Pulmonary artery endothelial cell (primary cell): ENCODE measurements around the gene ITPR2. TPM values are rescaled to one million over a fixed set of nuclear protein-coding genes. Genes with fewer than 3 reads are reported as not detected.
A peak's percentile ranks its signal among the peaks of the same experiment; 100 is the strongest.

Experiments
- DNase-seq: peaks from one replicate; pipeline ENCODE4 v3.0.0-alpha.2; 2011; ENCODE audit warnings: low read depth, low spot score
- total RNA-seq: library from RNA; depleted of rRNA; stranded (reverse); fragments of >200 nt; gene quantifications from 2 replicates; pipeline ENCODE4 v1.2.3, GENCODE V29; 2014

ITPR2 gene
- total RNA-seq, 1 donor from 2014 or later, result 96.2 TPM

GRCh38 chr12:26367991-26368730 lies 464.8 kb downstream of the ITPR2 start:
- DNase-seq, result no peak

- no peak for DNase-seq
Observed at GRCh38 chr12:26361964-26362363, 471.0 kb downstream of the ITPR2 start.

- no peak for DNase-seq
Observed at GRCh38 chr12:26360062-26360461, 472.9 kb downstream of the ITPR2 start.

DNA sequence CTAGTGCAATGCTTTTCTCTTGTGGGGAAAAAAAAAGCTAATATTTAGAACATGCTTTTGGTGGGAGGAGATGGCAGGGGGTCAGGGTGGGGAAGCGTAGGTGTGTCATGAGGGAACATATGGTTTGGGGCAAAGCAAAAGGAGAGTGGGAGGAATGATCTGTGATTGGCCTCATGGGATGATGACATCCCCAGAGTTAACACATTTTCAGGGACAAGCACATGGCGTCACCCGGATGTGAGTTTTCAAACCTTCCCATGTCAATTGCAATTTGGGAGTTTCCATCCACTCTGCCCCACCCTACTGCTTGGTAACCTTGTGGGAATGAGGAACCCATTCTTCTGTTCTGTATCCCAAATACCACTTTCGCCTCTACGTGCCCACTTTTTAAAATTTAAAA lies 473.4 kb downstream of the ITPR2 start:
- DNase-seq, result no peak

GRCh38 chr12:26358651-26359050 lies 474.3 kb downstream of the ITPR2 start:
- DNase-seq, result no peak

- DNase-seq, result no peak
Observed at GRCh38 chr12:26347300-26347699, 485.7 kb downstream of the ITPR2 start.

DNA sequence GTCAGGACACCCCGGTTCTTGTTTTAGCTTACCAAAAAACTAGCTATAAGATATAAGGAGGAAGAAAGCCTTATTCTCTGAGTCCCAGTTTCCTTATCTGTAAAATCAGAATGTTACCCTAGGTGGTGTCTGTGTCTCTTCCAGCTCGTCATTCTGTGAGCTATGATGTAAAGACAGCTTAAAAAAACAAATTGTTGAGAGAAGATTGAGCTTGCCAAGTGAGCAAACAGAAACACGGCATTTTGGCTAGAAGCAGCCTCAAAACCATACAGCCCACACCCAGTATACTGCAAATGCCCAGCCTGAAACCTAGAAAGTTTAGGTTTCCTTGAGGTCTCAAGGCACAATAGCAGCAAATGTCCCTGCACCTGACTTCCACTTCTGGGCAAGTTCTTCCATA lies 486.3 kb downstream of the ITPR2 start:
- no peak for DNase-seq

GRCh38 chr12:26345471-26346003 lies 487.5 kb downstream of the ITPR2 start:
- no peak for DNase-seq

DNA sequence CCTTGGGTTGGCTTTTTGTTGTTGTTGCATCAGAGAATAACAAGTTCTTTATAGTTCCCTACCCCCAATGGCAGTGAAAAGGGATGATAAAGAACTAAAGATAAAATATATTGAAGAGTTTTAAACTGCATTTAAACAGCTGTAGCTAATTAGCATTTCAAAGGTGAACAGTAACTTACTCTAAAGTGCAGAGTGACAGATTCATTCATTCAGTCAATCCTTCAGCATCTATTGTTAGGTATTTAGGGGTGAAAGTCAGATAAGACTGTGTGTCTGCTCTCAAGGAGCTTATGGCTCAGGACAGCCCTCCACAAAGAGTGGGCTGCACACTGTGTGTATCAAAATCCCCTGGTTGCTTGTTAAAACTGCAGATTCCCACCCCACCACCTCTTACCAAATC lies 491.5 kb downstream of the ITPR2 start:
- DNase-seq, result no peak

GRCh38 chr12:26340649-26341048 lies 492.3 kb downstream of the ITPR2 start:
- no peak for DNase-seq

DNA sequence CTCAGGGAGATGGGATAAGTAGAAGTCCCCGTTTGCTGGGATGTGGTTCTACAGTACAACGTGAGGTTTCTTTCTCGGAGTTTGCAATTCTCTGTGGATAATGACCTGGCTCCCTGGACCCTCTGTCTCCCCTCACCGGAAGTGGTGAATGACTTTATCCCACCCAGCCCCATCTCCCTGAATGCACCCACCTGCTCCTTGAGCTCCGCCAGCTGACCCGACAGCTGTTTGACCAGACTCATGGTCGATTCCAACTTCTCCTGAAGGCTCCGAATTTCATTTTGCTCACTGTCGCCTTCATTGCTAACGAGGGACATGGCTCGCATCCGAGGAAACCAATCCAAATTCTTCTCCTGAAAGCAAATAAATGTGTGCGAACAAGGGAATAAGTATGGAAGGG lies 493.0 kb downstream of the ITPR2 start:
- no peak for DNase-seq

- DNase-seq, result peak; percentile 29
Observed at GRCh38 chr12:26338586-26339572, 494.1 kb downstream of the ITPR2 start.

GRCh38 chr12:26335651-26336050 lies 497.3 kb downstream of the ITPR2 start:
- no peak for DNase-seq

DNA sequence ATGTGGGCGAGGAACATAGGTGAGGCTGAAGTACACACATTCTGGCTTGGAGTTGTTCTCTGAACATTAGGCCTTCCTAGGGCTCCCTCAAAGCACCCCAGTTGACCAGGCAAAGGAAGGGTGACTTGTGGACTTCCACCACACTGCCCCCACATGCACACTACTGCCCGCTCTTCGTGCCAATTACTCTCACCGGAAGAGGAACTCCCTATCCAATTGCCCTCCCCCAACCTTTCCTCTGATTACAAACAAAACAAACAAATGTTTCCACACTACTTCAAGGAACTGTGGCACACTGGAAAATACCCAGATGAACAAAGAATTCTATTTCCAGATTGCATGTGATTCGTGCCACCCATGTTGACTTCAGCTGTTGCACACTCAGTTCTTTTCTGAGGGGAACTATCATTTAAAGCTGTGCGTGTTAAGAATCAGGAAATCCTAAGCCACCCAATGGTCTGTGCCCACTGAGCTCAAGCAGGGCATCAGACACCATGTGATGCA lies 498.3 kb downstream of the ITPR2 start:
- DNase-seq, result no peak

DNA sequence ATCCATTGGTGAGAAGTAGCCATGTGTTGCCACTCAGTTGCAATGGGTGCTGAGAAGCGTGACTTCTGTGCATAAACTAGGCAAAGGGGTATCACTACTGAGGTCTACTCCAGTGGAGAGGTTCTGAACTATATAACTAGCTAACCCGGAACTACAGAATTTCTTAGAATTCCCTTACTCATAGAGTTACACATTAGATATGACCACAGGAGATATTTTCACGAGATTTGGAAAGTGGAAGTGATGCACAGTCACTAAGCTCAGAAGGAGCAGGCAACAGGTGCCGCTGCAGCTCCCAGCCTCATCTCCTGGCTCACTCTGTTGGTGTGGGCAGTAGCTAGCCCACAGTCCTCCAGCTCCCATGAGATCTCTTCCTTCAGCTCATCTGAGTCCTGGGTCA lies 501.0 kb downstream of the ITPR2 start:
- no peak for DNase-seq

- no peak for DNase-seq
Observed at GRCh38 chr12:26331136-26331535, 501.9 kb downstream of the ITPR2 start.

DNA sequence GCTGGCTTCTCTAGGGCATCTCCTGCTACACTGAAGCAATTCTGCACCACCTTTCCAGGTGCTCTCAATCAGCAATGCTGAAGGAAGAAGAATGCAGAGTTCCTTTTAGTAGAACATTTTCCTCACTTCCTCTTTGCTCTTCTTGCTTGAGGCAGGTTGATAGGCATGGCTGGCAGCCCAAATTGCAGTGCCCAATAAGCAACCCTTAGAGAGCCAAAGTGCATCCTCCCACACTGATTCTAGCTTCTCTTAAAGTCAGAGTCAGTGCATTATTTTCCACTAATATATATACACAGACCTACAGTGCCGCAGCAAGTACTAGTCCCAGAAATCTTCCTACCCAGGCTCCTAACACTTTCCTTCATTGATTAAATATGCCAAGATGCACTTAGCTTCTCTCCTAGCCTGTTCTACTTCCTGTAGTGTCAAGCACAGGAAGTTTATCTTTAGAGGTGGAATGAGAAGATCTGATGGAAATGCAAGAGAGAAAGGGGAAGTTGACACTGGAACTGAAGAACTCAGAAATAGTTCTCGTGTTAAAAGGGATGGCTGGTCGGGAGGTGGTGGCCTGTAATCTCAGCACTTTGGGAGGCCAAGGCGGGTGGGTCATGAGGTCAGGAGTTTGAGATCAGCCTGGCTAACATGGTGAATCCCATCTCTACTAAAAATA lies 504.9 kb downstream of the ITPR2 start:
- DNase-seq, result no peak

DNA sequence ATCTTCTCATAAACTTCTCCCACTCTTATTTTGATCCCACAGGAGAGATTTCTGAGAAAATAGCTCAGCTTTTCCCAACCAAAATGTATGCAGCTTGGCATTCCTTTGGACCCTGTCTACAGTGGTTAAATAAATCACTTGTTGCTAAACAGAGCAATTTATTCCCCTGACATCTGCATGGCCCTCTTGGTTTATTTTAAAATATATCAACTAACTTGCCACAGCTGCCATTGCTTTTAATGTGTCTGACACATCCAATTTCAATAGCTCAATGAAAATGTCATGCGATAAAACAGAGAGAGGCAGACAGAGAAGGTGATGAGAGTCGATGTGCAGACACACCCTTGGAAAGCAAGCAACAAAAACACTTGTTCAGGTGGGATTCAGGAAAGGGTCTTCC lies 509.3 kb downstream of the ITPR2 start:
- DNase-seq, result no peak

- DNase-seq, result no peak
Observed at GRCh38 chr12:26319511-26319910, 513.5 kb downstream of the ITPR2 start.

DNA sequence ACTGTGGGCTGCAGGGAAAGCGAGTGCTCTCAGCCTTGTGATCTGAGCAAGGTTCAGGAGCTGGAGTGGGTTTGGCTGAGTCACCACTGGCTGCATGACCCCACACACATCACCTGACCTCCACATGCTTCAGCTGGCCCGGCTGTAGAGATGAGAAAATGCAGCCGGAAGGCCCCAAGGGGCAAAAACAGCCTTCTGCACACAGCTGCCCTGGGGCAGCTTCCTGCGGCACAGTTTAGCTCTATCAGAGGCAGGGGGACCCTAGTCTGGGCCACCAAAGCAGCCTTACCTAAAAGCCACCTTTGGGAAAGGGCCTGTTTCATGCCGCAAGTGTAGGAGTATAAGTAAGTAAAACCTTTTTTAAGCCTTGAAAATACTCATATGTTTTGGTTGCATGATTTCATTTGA lies 514.3 kb downstream of the ITPR2 start:
- peak; percentile 47 for DNase-seq

- peak; percentile 46 for DNase-seq
Observed at GRCh38 chr12:26317942-26318575, 514.9 kb downstream of the ITPR2 start.
